Peyer's patch (tissue), 4 donors: ENCODE measurements around the gene ZNF750. TPM values are rescaled to one million over a fixed set of nuclear protein-coding genes. Genes with fewer than 3 reads are reported as not detected.

Source experiments
- DNase-seq, 3 donors: peaks; one replicate each; pipeline ENCODE4 v3.0.0-alpha.2; 2017 to 2019
- H3K27ac ChIP-seq, 4 donors: fragments of 200-600 bp; sonication (generic); one replicate each; pipeline ENCODE4 v1.5.1; 2016 to 2019
- H3K27me3 ChIP-seq, 2 donors: fragments of 200-600 bp; sonication (generic); one replicate each; pipeline ENCODE4 v1.5.1; 2019
- H3K36me3 ChIP-seq, 3 donors: fragments of 200-600 bp; sonication (generic); one replicate each; pipeline ENCODE4 v1.5.1; 2016 to 2019
- H3K4me1 ChIP-seq, 4 donors: fragments of 200-600 bp; sonication (generic); one replicate each; pipeline ENCODE4 v1.5.1; 2016 to 2019
- H3K4me3 ChIP-seq, 4 donors: fragments of 200-600 bp; sonication (generic); 1 replicate in 3 of 4; 2 replicates in 1 of 4; pipeline ENCODE4 v1.5.1; 2016 to 2019; ENCODE audit warnings: mild to moderate bottlenecking in 1 of 4
- H3K9me3 ChIP-seq, 4 donors: fragments of 200-600 bp; sonication (generic); one replicate each; pipeline ENCODE4 v1.5.1; 2016 to 2019; ENCODE audit warnings: mild to moderate bottlenecking in 1 of 4
- CTCF ChIP-seq, 6 experiments: fragments of 450-650 bp in 4 of 6; fragments of 200-600 bp in 2 of 6; sonication (generic) in 1 of 6; IDR thresholded peaks; one replicate each; pipeline ENCODE4 v1.5.1; 2017 to 2019; ENCODE audit warnings: antibody characterized with exemption in 6 of 6, mild to moderate bottlenecking in 3 of 6, moderate library complexity in 1 of 6
- POLR2A ChIP-seq, 2 donors: fragments of 450-650 bp; IDR thresholded peaks; one replicate each; pipeline ENCODE4 v1.5.1; 2017; ENCODE audit warnings: antibody characterized with exemption in 2 of 2, mild to moderate bottlenecking in 2 of 2, moderate library complexity in 2 of 2
- total RNA-seq, 4 donors: library from RNA; depleted of rRNA; stranded (reverse); fragments of >200 nt; gene quantifications; one replicate each; pipeline ENCODE4 v1.1.0, GENCODE V29; 2016

The ZNF750 gene
- total RNA-seq, 4 donors from 2014 or later, result not detected

GRCh38 chr17:82844796-82845162 is 5.0 kb upstream of the ZNF750 start:
- TF ChIP-seq CTCF (IDR thresholded peaks at IDR 0.05) (no peak), POLR2A (IDR thresholded peaks at IDR 0.05) (no peak)
- Histone ChIP-seq H3K4me1 (peaks cover 0 to 5% (median 0%) of the 10 kb centered on the region in 4 donors), H3K27ac (peak overlapping the region in 2 of 4 donors; percentile 12 to 19), H3K36me3 (no peaks in the 10 kb centered on the region), H3K4me3 (no peak overlapping the region), H3K27me3 (no peaks in the 10 kb centered on the region), H3K9me3 (no peaks in the 10 kb centered on the region)
- DNase-seq, result no peak

- no peak for DNase-seq
- no peaks in the 10 kb centered on the region for H3K36me3 ChIP-seq
- no peak overlapping the region for H3K4me3 ChIP-seq
- peaks cover 0 to 5% (median 0%) of the 10 kb centered on the region in 4 donors for H3K4me1 ChIP-seq
- H3K9me3 ChIP-seq, result no peaks in the 10 kb centered on the region
- no peak overlapping the region for H3K27ac ChIP-seq
- no peaks in the 10 kb centered on the region for H3K27me3 ChIP-seq
- TF ChIP-seq CTCF (IDR thresholded peaks at IDR 0.05) (no peak), POLR2A (IDR thresholded peaks at IDR 0.05) (no peak)
These were observed 4.3 kb upstream of the ZNF750 start for GRCh38 chr17:82843904-82844680.

- no peaks in the 10 kb centered on the region for H3K36me3 ChIP-seq
- TF ChIP-seq POLR2A (IDR thresholded peaks at IDR 0.05) (no peak), CTCF (IDR thresholded peaks at IDR 0.05) (no peak)
- no peaks in the 10 kb centered on the region for H3K27me3 ChIP-seq
- no peak for DNase-seq
- H3K4me3 ChIP-seq, result no peak overlapping the region
- H3K9me3 ChIP-seq, result no peaks in the 10 kb centered on the region
- H3K4me1 ChIP-seq, result peaks cover 0 to 8% (median 3%) of the 10 kb centered on the region in 4 donors
- no peak overlapping the region for H3K27ac ChIP-seq
These were observed 2.2 kb upstream of the ZNF750 start for GRCh38 chr17:82841921-82842596.

- no peaks in the 10 kb centered on the region for H3K36me3 ChIP-seq
- peaks cover 0 to 15% (median 3%) of the 10 kb centered on the region in 4 donors for H3K4me1 ChIP-seq
- TF ChIP-seq CTCF (IDR thresholded peaks at IDR 0.05) (no peak), POLR2A (IDR thresholded peaks at IDR 0.05) (no peak)
- no peaks in the 10 kb centered on the region for H3K9me3 ChIP-seq
- H3K27ac ChIP-seq, result no peak overlapping the region
- no peak for DNase-seq
- H3K27me3 ChIP-seq, result no peaks in the 10 kb centered on the region
- no peak overlapping the region for H3K4me3 ChIP-seq
These were observed 609 bp upstream of the ZNF750 start for GRCh38 chr17:82840431-82840831.

- Histone ChIP-seq H3K36me3 (no peaks in the 10 kb centered on the region), H3K9me3 (no peaks in the 10 kb centered on the region), H3K27me3 (no peaks in the 10 kb centered on the region), H3K27ac (peak overlapping the region in 3 of 4 donors; percentile 56 to 74 (median 59)), H3K4me1 (peaks cover 0 to 15% (median 3%) of the 10 kb centered on the region in 4 donors), H3K4me3 (peak overlapping the region in 2 of 4 donors; percentile 10 to 11)
- peak in 1 of 3 donors; percentile 80 for DNase-seq
- TF ChIP-seq CTCF (IDR thresholded peaks at IDR 0.05) (no peak), POLR2A (IDR thresholded peaks at IDR 0.05) (no peak)
These were observed 1.3 kb downstream of the ZNF750 start for GRCh38 chr17:82838386-82839063.
